Measurements from ENCODE around the gene PDE8A. TPM values are rescaled to one million over a fixed set of nuclear protein-coding genes. Genes with fewer than 3 reads are reported as not detected.

Gene PDE8A
- total and polyA plus RNA-seq, 2 donors (not counting 3 experiments of a cell fraction or from before 2014, with no cell fraction given) = 21.3 to 45.7 TPM

DNA sequence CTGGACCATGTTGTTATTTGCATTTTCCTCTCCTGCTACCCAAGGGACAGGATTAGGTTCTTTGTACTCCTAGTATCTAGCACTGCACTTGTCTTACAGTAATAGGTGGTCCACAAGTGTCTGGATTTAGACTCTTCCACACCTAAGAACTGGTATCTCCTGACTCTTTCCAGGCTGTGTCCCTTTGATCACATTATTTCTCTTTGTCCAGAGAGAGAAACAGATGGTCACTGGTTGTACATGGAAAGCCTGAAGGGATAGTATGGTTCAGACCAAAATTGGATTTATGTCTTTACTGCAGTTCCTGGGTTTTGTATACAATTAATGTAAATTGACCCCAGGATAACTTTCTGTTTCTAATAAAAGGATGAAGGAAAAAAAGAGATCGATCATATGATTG is 64.0 kb downstream of the PDE8A start:
- intact Hi-C loops (cut with micrococcal nuclease) (loop anchor here (2.0 to 5.0 kb wide), 3 partner anchors 15 to 201 kb away; no protein-coding TSS in a partner anchor), dilution Hi-C loops (cut with MboI; ENCODE audit: extremely low pct_ligation_motif_present, low sequenced_read_pairs) (no loop called here)
- Histone ChIP-seq H3K27ac (ENCODE audit: insufficient read depth, low read depth, low read length) (no peak overlapping the region), H3K9ac (replicated peaks; ENCODE audit: extremely low read depth, insufficient read depth, low read length) (no peak overlapping the region), H4K20me1 (replicated peaks; ENCODE audit: control insufficient read depth, extremely low read depth, insufficient read depth, low read length) (no peaks in the 10 kb centered on the region), H3K79me2 (ENCODE audit: control insufficient read depth, insufficient read depth, low read length) (peaks cover 22% of the 10 kb centered on the region), H3K9me1 (replicated peaks; ENCODE audit: control insufficient read depth, extremely low read depth, insufficient read depth, low read length) (no peaks in the 10 kb centered on the region), H3K4me3 (replicated peaks in 1 of 3; ENCODE audit: insufficient read depth in 1 of 3, low read depth in 1 of 3, low read length in 3 of 3) (no peak overlapping the region), H3K36me3 (ENCODE audit: control insufficient read depth in 2 of 2, extremely low read depth in 1 of 2, insufficient read depth in 2 of 2, low read length in 2 of 2) (no peaks in the 10 kb centered on the region), H3K9me3 (replicated peaks; ENCODE audit: control insufficient read depth, insufficient read depth, low read length) (no peaks in the 10 kb centered on the region), H2AFZ (ENCODE audit: low read depth, low read length) (no peak overlapping the region), H3K27me3 (ENCODE audit: control insufficient read depth in 2 of 2, insufficient read depth in 2 of 2, low read length in 2 of 2) (no peaks in the 10 kb centered on the region), H3K4me1 (ENCODE audit: control insufficient read depth, extremely low read depth, insufficient read depth, low read length) (peaks cover 38% of the 10 kb centered on the region), H3K4me2 (ENCODE audit: insufficient read depth, low read length) (no peak overlapping the region)
- BruUV-seq (replicated peaks) = no TSS peak
- DNase-seq (ENCODE audit: low read depth, low spot score) (no peak), FAIRE-seq (no peak)
- no peak for TF ChIP-seq EZH2 (IDR thresholded peaks at IDR 0.05; ENCODE audit: borderline replicate concordance, low read depth, low read length, severe bottlenecking)
- TF ChIP-seq GATA2 (IDR thresholded peaks at IDR 0.05; ENCODE audit: insufficient read depth, insufficient read length, low read depth, low read length) = no peak
- TF ChIP-seq POLR2AphosphoS5 (IDR thresholded peaks at IDR 0.05; ENCODE audit: insufficient read depth, low read depth, low read length) = no peak
- TF ChIP-seq MYC (IDR thresholded peaks at IDR 0.05; ENCODE audit: low read depth, low read length) = no peak
- no peak for TF ChIP-seq JUN (IDR thresholded peaks at IDR 0.05; ENCODE audit: borderline replicate concordance, insufficient read depth, insufficient read length, low read depth)
- TF ChIP-seq, protein P1, sequence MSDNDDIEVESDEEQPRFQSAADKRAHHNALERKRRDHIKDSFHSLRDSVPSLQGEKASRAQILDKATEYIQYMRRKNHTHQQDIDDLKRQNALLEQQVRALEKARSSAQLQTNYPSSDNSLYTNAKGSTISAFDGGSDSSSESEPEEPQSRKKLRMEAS (IDR thresholded peaks at IDR 0.05; ENCODE audit: insufficient read depth, insufficient read length) = no peak
- TF ChIP-seq, protein P2, sequence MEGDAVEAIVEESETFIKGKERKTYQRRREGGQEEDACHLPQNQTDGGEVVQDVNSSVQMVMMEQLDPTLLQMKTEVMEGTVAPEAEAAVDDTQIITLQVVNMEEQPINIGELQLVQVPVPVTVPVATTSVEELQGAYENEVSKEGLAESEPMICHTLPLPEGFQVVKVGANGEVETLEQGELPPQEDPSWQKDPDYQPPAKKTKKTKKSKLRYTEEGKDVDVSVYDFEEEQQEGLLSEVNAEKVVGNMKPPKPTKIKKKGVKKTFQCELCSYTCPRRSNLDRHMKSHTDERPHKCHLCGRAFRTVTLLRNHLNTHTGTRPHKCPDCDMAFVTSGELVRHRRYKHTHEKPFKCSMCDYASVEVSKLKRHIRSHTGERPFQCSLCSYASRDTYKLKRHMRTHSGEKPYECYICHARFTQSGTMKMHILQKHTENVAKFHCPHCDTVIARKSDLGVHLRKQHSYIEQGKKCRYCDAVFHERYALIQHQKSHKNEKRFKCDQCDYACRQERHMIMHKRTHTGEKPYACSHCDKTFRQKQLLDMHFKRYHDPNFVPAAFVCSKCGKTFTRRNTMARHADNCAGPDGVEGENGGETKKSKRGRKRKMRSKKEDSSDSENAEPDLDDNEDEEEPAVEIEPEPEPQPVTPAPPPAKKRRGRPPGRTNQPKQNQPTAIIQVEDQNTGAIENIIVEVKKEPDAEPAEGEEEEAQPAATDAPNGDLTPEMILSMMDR (IDR thresholded peaks at IDR 0.05; ENCODE audit: extremely low read depth in 1 of 2, insufficient read depth in 1 of 2, low read depth in 1 of 2, low read length in 2 of 2) = no peak
- TF ChIP-seq FOS (IDR thresholded peaks at IDR 0.05; ENCODE audit: borderline replicate concordance, insufficient read depth, low read length) = no peak
- TF ChIP-seq POLR2A (IDR thresholded peaks at IDR 0.05; ENCODE audit: low read depth, low read length) = no peak
- ChIA-PET POLR2A (no interaction called here), CTCF (interaction anchor here (1.2 to 5.6 kb wide), 6 partner anchors 16 to 123 kb away, joined by 3 to 92 read pairs (median 12); no protein-coding TSS in a partner anchor)
